Cardiac fibroblast (primary cell): ENCODE data around the gene DCTPP1.

Experiments
- DNase-seq, 2 donors: peaks; one replicate each; pipeline versions ENCODE4 v3.0.0 to v3.0.0-alpha.2; 2010; ENCODE audit warnings: low read depth in 2 of 2
- H3K4me3 ChIP-seq, 2 donors: replicated peaks in 1 of 2; 1 replicate in 1 of 2; 2 replicates in 1 of 2; pipeline ENCODE4 v1.5.1; 2011; ENCODE audit warnings: low read depth in 2 of 2, low read length in 2 of 2, mild to moderate bottlenecking in 2 of 2, moderate library complexity in 1 of 2
- CTCF ChIP-seq: IDR thresholded peaks from one replicate; pipeline ENCODE4 v1.5.1; 2011; ENCODE audit warnings: low read depth, mild to moderate bottlenecking, low read length, inconsistent platforms

DCTPP1 gene

DNA sequence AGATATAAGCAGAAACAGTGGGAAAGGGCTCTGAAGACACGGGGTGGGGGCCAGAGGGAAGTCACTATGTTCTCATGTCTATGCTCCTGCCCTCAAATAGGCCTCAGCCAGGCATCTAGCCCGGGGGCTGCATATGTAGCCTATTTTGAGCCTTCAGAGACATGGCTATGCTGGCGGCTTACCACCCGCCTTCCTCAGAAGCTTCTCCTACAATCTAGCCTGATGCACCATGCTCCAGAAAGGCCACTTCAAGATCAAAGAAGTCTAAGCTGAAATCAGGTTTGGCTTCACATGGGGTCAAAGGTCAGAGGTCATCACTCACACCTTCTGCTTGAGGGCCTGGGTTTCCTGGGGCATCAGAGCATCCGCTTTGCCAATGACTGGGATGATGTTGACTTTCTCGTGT, 49.0 kb downstream of the DCTPP1 start:
- TF ChIP-seq CTCF: no peak
- no peak for DNase-seq
- H3K4me3 ChIP-seq: no peak overlapping the region

DNA sequence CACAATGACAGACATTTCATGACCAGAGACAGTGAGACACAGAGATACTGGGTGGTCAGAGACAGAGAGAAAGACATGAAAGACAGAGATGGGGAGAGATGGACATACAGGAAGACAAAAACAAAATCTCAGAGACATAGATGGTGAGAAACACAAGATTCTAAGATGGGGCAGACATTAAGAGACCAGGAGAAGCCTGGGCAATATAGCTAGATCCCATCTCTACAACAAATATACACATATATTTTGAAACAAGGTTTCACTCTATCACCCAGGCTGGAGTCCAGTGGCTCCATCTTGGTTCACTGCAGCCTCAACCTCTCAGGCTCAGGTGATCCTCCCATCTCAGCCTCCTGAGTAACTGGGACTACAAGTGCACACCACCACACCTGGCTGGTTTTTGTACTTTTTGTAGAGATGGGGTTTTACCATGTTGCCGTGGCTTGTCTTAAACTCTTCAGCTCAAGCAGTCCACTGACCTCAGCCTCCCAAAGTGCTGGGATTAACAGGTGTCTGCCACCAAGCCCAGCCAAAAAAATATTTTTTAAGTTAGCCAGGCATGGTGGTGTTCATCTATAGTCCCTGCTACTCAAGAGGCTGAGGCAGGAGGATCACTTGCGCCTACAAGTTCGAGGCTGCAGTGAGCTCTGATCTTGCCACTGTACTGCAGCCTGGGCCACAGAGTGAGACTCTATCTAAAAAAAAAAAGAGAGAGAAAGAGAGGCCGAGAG, 49.6 kb downstream of the DCTPP1 start:
- H3K4me3 ChIP-seq: no peak overlapping the region
- TF ChIP-seq CTCF: no peak
- no peak for DNase-seq

DNA sequence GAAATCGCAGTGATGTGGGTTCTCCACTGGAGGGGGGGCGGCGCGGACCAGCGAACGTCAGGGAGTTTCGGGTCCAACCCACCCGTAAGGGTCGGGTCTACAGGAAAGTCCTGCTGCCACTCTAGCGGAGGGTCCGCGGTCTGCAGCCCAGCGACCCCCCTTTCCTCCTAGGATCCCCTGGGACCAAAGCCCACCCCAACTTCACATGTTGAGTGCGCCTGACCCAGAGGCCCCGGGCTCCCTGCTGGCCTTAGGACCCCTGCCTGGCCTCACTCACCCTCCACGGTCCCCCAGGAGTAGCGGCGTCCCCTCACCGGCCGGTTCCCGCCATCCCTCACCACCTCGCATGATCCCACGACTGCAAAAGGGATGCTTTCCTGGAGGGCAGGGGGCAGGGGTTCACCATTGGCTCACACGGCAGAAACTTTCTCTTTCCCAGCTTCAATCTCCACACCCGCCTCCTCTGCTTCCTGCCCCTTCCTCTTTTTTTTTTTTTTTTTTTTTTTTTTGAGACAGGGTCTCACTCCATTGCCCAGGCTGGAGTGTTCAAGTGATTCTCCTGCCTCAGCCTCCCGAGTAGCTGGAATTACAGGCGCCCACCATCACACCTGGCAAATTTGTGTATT, 50.6 kb downstream of the DCTPP1 start:
- H3K4me3 ChIP-seq: peak overlapping the region; percentile 68 to 73
- no peak for DNase-seq
- TF ChIP-seq CTCF: no peak

DNA sequence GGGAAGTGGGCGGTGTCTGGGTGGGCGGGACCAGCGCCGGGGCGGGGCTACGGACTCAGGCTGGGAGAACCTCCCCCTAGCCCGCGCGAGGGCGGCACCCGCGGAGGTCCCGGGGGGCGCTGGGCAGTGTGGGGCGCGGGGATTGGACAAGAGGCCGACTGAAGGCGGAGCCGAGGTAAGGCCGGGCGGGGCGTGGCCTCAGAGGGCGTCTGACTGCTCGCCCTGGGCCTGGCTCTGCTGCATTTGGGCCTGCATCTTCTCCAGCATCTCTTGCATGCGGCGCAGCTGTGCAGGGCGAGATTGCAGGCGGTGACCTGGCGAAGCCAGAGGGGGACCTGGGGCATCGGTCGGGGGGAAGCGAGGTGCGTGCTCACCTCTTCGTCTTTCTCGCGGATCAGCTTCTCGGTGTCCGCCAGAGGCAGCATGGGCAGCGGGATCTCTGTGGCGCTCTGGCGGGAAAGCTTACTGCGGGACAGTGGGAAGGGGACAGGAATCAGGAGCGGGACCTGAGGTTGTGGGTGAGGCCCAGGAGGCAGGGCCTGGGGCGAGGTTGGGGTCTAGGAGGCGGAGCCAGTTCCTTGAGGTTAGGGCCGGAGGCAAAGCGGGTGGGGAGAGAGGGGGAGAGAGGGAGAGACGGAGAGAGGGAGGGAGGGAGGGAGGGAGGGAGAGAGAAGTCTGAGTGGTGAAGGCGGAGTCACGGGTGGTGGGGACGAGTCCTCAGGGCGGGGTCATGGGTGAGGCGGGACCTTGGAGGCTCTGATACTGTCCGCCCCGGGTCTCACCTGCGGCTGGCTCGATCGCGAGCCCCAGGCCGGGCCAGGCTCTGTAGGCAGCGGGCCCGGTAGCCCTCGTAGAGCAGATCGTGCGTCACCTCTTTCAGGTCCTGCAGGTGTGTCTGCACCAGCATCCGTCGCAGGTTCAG, 51.3 kb downstream of the DCTPP1 start:
- TF ChIP-seq CTCF: peak; percentile 29
- peak overlapping the region; percentile 68 to 73 for H3K4me3 ChIP-seq
- DNase-seq: peak; percentile 98 to 99

- no peak for TF ChIP-seq CTCF
- peak; percentile 86 to 94 for DNase-seq
- peak overlapping the region; percentile 56 to 57 for H3K4me3 ChIP-seq
Measured at GRCh38 chr16:30377812-30378235, 52.0 kb downstream of the DCTPP1 start.

DNA sequence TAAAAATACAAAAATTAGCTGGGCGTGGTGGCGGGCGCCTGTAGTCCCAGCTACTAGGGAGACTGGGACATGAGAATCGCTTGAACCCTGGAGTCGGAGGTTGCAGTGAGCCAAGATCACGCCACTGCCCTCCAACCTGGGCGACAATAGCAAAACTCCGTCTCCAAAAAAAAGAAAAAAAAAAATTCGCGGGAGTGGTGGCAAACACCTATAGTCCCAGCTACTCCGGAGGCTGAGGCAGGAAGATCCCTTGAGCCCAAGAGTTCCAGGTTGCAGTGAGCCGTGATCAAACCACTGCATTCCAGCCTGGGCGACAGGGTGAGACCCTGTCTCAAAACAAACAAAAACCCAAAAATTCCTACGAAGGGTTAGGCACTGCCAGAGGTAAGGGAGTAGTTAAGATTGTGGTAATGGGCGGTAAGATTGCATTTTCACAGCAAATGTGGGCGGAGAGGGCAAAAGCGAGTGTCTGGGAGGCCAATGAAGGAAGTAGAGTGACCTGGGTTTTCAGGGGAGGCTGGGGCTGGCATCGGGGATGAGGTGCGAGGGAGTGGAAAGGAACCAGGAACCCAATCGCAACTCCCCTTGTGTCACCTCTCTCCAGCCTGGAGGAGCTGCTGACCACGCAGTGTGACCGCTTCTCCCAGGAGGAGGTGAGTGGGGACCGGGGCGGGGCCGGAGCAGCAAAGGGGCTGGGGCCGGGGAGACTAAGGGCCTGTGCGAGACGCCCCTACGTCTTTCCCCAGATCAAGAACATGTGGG, 52.6 kb downstream of the DCTPP1 start:
- TF ChIP-seq CTCF: no peak
- no peak for DNase-seq

More for the DNA sequence above, 52.6 kb downstream of the DCTPP1 start:
- H3K4me3 ChIP-seq: peak overlapping the region; percentile 56 to 57
